Bronchial epithelial cell (primary cell): ENCODE measurements around the gene TTYH2. TPM values are rescaled to one million over a fixed set of nuclear protein-coding genes. Genes with fewer than 3 reads are reported as not detected.

Experiments used
- DNase-seq: peaks from one replicate; pipeline ENCODE4 v3.0.0-alpha.2; 2010; ENCODE audit warnings: low read depth
- FAIRE-seq: peaks from 2 replicates; lab custom pipeline; 2011; peaks lifted over from hg19 to GRCh38; lab: Jason Lieb, UNC
- H3K27me3 ChIP-seq: 2 replicates; pipeline ENCODE4 v1.5.1; 2011; ENCODE audit warnings: low read length; ENCODE audit not compliant: control insufficient read depth, insufficient read depth
- H3K36me3 ChIP-seq: 2 replicates; pipeline ENCODE4 v1.5.1; 2011; ENCODE audit warnings: low read length; ENCODE audit not compliant: control insufficient read depth, insufficient read depth
- H3K4me3 ChIP-seq: 2 replicates; pipeline ENCODE4 v1.5.1; 2011; ENCODE audit warnings: mild to moderate bottlenecking, low read depth, low read length, control low read depth
- total RNA-seq: library from RNA; depleted of rRNA; stranded (reverse); fragments of >200 nt; gene quantifications from 2 replicates; pipeline ENCODE4 v1.2.1, GENCODE V29; 2014
- TF ChIP-seq, protein P1 (sequence below): IDR thresholded peaks from 2 replicates; pipeline ENCODE4 v1.5.1; 2011; ENCODE audit warnings: mild to moderate bottlenecking, moderate library complexity, low read length, control low read depth, inconsistent platforms; ENCODE audit not compliant: insufficient read depth, severe bottlenecking

The TTYH2 gene
- total RNA-seq, 1 donor from 2014 or later = 2.4 TPM

DNA sequence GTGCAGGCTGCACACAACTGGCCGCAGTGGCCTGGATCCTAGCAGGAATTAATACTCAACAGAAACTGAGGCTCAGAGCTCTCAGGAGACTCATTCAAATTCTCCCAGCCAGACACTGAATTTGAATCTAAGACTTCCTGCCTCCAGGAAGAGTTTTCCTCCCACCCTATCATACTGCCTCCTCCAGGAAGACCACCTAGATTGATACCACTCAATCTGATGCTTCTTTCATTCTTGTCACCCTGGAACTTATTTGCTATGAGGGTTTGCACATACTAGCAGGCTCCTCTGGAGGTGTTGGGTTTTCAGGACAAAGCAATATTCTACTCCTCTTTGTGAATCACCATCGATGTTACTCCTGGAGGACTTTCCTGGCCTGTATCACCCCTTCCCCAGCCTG is 15.6 kb upstream of the TTYH2 start:
- Histone ChIP-seq H3K36me3 (no peaks in the 10 kb centered on the region), H3K27me3 (peaks cover 8% of the 10 kb centered on the region), H3K4me3 (no peak overlapping the region)
- no peak for DNase-seq
- FAIRE-seq = peak; percentile 60
- TF ChIP-seq, protein P1, sequence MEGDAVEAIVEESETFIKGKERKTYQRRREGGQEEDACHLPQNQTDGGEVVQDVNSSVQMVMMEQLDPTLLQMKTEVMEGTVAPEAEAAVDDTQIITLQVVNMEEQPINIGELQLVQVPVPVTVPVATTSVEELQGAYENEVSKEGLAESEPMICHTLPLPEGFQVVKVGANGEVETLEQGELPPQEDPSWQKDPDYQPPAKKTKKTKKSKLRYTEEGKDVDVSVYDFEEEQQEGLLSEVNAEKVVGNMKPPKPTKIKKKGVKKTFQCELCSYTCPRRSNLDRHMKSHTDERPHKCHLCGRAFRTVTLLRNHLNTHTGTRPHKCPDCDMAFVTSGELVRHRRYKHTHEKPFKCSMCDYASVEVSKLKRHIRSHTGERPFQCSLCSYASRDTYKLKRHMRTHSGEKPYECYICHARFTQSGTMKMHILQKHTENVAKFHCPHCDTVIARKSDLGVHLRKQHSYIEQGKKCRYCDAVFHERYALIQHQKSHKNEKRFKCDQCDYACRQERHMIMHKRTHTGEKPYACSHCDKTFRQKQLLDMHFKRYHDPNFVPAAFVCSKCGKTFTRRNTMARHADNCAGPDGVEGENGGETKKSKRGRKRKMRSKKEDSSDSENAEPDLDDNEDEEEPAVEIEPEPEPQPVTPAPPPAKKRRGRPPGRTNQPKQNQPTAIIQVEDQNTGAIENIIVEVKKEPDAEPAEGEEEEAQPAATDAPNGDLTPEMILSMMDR = no peak

DNA sequence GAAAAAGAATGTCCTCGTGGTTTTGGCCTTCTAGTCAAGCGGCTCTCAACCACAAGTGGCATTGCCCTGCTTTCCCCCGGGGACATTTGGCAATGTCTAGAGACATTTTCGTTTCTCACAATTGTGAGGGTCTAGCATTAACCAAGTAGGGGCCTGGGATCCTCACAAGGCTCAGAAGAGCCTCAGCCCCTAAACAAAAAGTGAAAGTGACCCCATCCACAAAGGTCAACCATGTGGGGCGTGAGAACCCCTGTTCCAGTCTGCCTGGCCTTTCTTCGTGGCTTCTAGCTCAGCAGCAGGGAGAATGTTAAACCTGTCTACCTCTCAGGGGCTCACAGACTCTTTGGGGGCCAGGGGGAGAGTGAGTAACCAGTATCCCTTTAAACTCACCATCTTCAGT is 14.7 kb upstream of the TTYH2 start:
- FAIRE-seq (no peak), DNase-seq (no peak)
- no peak overlapping the region for H3K4me3 ChIP-seq
- TF ChIP-seq, protein P1 = no peak
- H3K27me3 ChIP-seq = peaks cover 8% of the 10 kb centered on the region
- H3K36me3 ChIP-seq = no peaks in the 10 kb centered on the region

DNA sequence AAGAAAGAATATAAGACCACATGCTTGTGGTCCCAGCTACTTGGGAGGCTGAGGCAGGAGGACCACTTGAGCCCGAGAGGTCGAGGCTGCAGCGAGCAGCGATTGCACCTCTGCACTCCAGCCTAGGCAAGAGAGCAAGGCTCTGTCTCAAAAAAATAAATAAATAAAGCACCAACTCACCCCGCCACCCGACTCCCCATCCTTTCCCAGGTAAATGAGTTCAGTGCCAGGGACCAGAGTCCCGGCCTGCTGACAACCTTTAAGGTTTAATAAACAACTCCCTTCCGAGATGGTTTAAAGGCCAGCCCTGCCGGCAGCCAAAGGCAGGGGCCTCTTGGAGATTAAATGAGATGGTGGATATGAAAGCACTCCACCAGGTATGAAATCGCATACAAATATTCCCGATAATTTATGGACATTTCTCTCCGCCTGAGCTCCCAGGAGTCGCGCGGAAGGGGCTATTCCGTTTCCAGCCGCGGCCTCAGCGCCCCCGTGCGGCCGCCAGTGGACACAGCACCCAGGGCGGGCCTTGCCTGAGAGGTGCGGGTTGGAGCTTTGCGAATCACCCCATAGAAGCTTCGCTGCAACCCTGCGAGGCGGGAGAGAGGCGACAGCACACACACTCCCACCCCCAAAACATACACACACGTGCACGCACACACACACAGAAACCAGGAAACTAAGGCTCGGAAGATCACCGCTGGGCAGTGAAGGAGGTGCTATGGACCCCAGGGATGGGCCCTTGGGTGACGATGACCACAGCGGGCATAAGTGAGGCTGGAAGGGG is 13.9 kb upstream of the TTYH2 start:
- FAIRE-seq (no peak), DNase-seq (peak; percentile 30)
- TF ChIP-seq, protein P1 = peak; percentile 97
- peaks cover 1% of the 10 kb centered on the region for H3K36me3 ChIP-seq
- no peak overlapping the region for H3K4me3 ChIP-seq
- H3K27me3 ChIP-seq = peaks cover 8% of the 10 kb centered on the region

DNA sequence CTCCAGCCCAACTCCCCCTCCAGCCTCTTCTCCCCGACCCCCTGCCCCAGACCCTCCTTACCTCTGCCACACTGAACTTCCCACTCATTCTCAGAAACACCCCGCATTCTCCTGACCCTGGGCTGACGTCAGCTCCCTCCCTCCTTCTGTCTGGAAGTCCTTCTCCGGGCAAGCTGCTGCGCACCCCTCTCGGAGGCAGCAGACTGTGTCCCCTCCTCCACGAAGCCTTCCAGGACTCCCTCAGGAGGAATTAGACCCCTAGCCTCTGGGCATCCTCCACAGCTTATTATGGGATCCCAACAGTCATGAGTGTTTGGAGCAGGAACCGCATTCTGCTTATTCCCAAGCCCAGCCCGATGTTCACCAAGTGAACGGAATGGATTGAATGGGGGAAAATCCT is 13.3 kb upstream of the TTYH2 start:
- TF ChIP-seq, protein P1 = no peak
- H3K36me3 ChIP-seq = peaks cover 3% of the 10 kb centered on the region
- no peak overlapping the region for H3K4me3 ChIP-seq
- no peak for DNase-seq
- no peak for FAIRE-seq
- H3K27me3 ChIP-seq = peaks cover 5% of the 10 kb centered on the region

DNA sequence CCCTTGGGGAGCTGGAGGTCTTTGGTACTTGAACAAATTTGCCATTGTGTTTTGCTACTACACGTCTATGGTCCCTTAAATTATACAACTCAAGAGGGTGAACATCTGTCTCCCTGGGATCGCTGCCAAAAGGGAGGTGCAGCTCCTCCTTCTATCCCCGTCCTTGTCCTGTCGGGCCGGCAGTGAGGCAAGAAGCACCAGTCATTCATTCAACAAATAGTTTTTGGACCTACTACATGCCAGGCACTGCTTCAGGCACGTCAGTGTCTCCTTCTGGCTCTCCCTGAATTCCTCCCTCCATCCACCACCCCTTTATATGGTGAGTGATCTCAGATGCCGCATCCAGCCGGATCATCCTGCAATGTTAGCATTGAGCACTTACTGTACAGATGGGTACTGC is 12.1 kb upstream of the TTYH2 start:
- Histone ChIP-seq H3K36me3 (peaks cover 8% of the 10 kb centered on the region), H3K27me3 (peaks cover 5% of the 10 kb centered on the region), H3K4me3 (no peak overlapping the region)
- no peak for FAIRE-seq
- DNase-seq = peak; percentile 33
- TF ChIP-seq, protein P1 = no peak
